HepG2 (cell line): Measurements from ENCODE around the gene NT5C1B. TPM values are rescaled to one million over a fixed set of nuclear protein-coding genes. Genes with fewer than 3 reads are reported as not detected.

Source experiments
- ATAC-seq: fragments of 200-7000 bp; cut with Tn5 transposase; 3 replicates; pipeline ENCODE4 v1.9.1; 2020; ENCODE audit warnings: mild to moderate bottlenecking, moderate library complexity
- BruUV-seq: library from RNA; stranded (reverse); fragments of 400-500 nt; replicated peaks from 2 replicates; lab custom pipeline; 2021; lab: Mats Ljungman, UMichigan
- CTCF ChIA-PET: fragments of 300-600 bp; formaldehyde crosslinking; extraction: SDS; loops from one replicate; lab custom pipeline; 2021; ENCODE audit warnings: low total read pairs, inconsistent platforms, low intra/inter-chr PET ratio; lab: Yijun Ruan, JAX
- POLR2A ChIA-PET: fragments of 350-600 bp; sonication (Branson Sonifier 250); formaldehyde crosslinking; loops from one replicate; lab custom pipeline; 2020; ENCODE audit warnings: antibody characterized with exemption, inconsistent platforms; lab: Yijun Ruan, JAX
- DNase-seq: peaks from one replicate; pipeline ENCODE4 v3.0.0-alpha.2; 2015; ENCODE audit warnings: low spot score
- FAIRE-seq: peaks from 3 replicates; lab custom pipeline; 2011; peaks lifted over from hg19 to GRCh38; lab: Jason Lieb, UNC
- H2AFZ ChIP-seq: one replicate; pipeline ENCODE4 v1.6.1; 2011; ENCODE audit warnings: low read length, inconsistent platforms
- H3K27ac ChIP-seq: fragments of 300-600 bp; 3 replicates; pipeline ENCODE4 v1.8.0; 2011; ENCODE audit warnings: mixed run types, mild to moderate bottlenecking, mixed read lengths, low read length, inconsistent platforms; ENCODE audit not compliant: insufficient read depth; ENCODE audit errors: extremely low read length
- H3K27me3 ChIP-seq, 2 experiments: fragments of 200-600 bp in 1 of 2; 2 replicates in 1 of 2; 3 replicates in 1 of 2; pipeline versions ENCODE4 v1.6.0 to v1.8.0; 2011; ENCODE audit warnings: low read length in 2 of 2, mild to moderate bottlenecking in 2 of 2, moderate library complexity in 2 of 2, inconsistent platforms in 1 of 2; ENCODE audit not compliant: insufficient read depth in 2 of 2, control insufficient read depth in 1 of 2
- H3K36me3 ChIP-seq, 2 experiments: fragments of 200-600 bp in 1 of 2; replicated peaks in 1 of 2; 2 replicates in 1 of 2; 3 replicates in 1 of 2; pipeline versions ENCODE4 v1.5.1 to v1.8.0; 2011; ENCODE audit warnings: low read length in 2 of 2, inconsistent platforms in 1 of 2; ENCODE audit not compliant: insufficient read depth in 2 of 2, control insufficient read depth in 1 of 2
- H3K4me1 ChIP-seq: 2 replicates; pipeline ENCODE4 v1.5.1; 2012; ENCODE audit warnings: low read length, inconsistent platforms; ENCODE audit not compliant: insufficient read depth
- H3K4me2 ChIP-seq: 2 replicates; pipeline ENCODE4 v1.6.0; 2011; ENCODE audit warnings: low read depth, low read length, inconsistent platforms
- H3K4me3 ChIP-seq, 3 experiments: fragments of 200-600 bp in 1 of 3; sonication (generic), shearing (Covaris generic) in 1 of 3; replicated peaks in 1 of 3; 2 replicates each; pipeline ENCODE4 v1.5.1; 2011 to 2016; ENCODE audit warnings: low read length in 3 of 3, inconsistent platforms in 2 of 3, low read depth in 2 of 3, mild to moderate bottlenecking in 2 of 3, control low read depth in 1 of 3, mixed read lengths in 1 of 3; ENCODE audit not compliant: insufficient read depth in 1 of 3
- H3K79me2 ChIP-seq: one replicate; pipeline ENCODE4 v1.6.1; 2011; ENCODE audit warnings: low read length, inconsistent platforms; ENCODE audit not compliant: insufficient read depth
- H3K9ac ChIP-seq: 2 replicates; pipeline ENCODE4 v1.6.0; 2011; ENCODE audit warnings: mild to moderate bottlenecking, low read depth, low read length, inconsistent platforms; ENCODE audit not compliant: insufficient read depth
- H3K9me3 ChIP-seq: 2 replicates; pipeline ENCODE4 v1.5.1; 2012; ENCODE audit warnings: mild to moderate bottlenecking, low read length
- H4K20me1 ChIP-seq: 2 replicates; pipeline ENCODE4 v1.6.0; 2011; ENCODE audit warnings: inconsistent platforms, mild to moderate bottlenecking, low read length, moderate library complexity; ENCODE audit not compliant: insufficient read depth
- HNRNPH1 ChIP-seq: fragments of 200-400 bp; formaldehyde crosslinking; optimal IDR thresholded peaks from 2 replicates; pipeline ENCODE3; 2017; ENCODE audit warnings: mild to moderate bottlenecking, low read depth, low read length
- KDM2A ChIP-seq: sonication (generic); formaldehyde crosslinking; IDR thresholded peaks from 2 replicates; pipeline ENCODE4 v1.4.0; 2020; ENCODE audit warnings: low read depth, missing genetic modification reagents, borderline replicate concordance
- KDM5A ChIP-seq: fragments of 200-600 bp; sonication (generic); IDR thresholded peaks from 2 replicates; pipeline ENCODE4 v1.7.0; 2018; ENCODE audit warnings: antibody characterized with exemption, mild to moderate bottlenecking, low read length, borderline replicate concordance
- KLF12 ChIP-seq: sonication (generic); formaldehyde crosslinking; IDR thresholded peaks from 2 replicates; pipeline ENCODE4 v1.4.0; 2020; ENCODE audit warnings: missing genetic modification reagents, borderline replicate concordance
- MEF2D ChIP-seq: sonication (generic); formaldehyde crosslinking; IDR thresholded peaks from 2 replicates; pipeline ENCODE4 v1.5.1; 2020; ENCODE audit warnings: mild to moderate bottlenecking, missing genetic modification reagents
- NFIC ChIP-seq: IDR thresholded peaks from 2 replicates; pipeline ENCODE4 v1.6.1; 2012; ENCODE audit warnings: mild to moderate bottlenecking, low read length, inconsistent platforms
- NFKB2 ChIP-seq: sonication (generic); formaldehyde crosslinking; IDR thresholded peaks from 2 replicates; pipeline ENCODE4 v1.4.0; 2020; ENCODE audit warnings: missing genetic modification reagents, borderline replicate concordance
- ZNF124 ChIP-seq: sonication (generic); formaldehyde crosslinking; IDR thresholded peaks from 2 replicates; pipeline ENCODE4 v1.4.0; 2020; ENCODE audit warnings: missing genetic modification reagents
- ZNF180 ChIP-seq: sonication (generic); formaldehyde crosslinking; IDR thresholded peaks from 2 replicates; pipeline ENCODE4 v1.4.0; 2020; ENCODE audit warnings: low read depth, missing genetic modification reagents, borderline replicate concordance
- ZNF282 ChIP-seq: fragments of 450-650 bp; IDR thresholded peaks from 2 replicates; pipeline ENCODE4 v1.6.1; 2018; ENCODE audit not compliant: partially characterized antibody
- ZNF615 ChIP-seq: sonication (generic); formaldehyde crosslinking; IDR thresholded peaks from 2 replicates; pipeline ENCODE4 v1.5.0; 2020; ENCODE audit warnings: mild to moderate bottlenecking, missing genetic modification reagents, borderline replicate concordance
- WGBS: methylation state at CpG from one replicate; pipeline ENCODE4 v1.1.6; 2017; ENCODE audit warnings: low lambda C conversion rate; 5-methylcytosine and 5-hydroxymethylcytosine counted together
- in situ Hi-C: cut with HindIII; loops from 2 replicates; pipeline ENCODE4 v1.10.0; 2017; ENCODE audit warnings: low pct_unique_long_range_greater_than_20kb; ENCODE audit not compliant: extremely low pct_ligation_motif_present
- intact Hi-C: fragments of 100-400 bp; cut with micrococcal nuclease; formaldehyde crosslinking; loops from one replicate; pipeline ENCODE4 v1.10.0; 2022; ENCODE audit not compliant: unreplicated experiment
- polyA plus RNA-seq, 8 experiments: library from polyadenylated mRNA; depleted of rRNA in 3 of 8; stranded (reverse) in 7 of 8; unstranded in 1 of 8; fragments of >200 nt; fragmentation: Illumina TruSeq in 4 of 8; extraction: Trizol in 4 of 8; gene quantifications; 2 replicates each; pipeline versions ENCODE4 v1.2.1 to v1.2.3, GENCODE V29; 2011 to 2016; ENCODE audit warnings: low read depth in 4 of 8, missing spikeins in 1 of 8, mixed read lengths in 1 of 8; ENCODE audit not compliant: insufficient read depth in 1 of 8
- total RNA-seq, 5 experiments: library from RNA; depleted of rRNA; stranded (reverse); fragments of >200 nt; fragmentation: Illumina TruSeq; extraction: Trizol; gene quantifications; 2 replicates each; pipeline ENCODE4 v1.2.3, GENCODE V29; 2016; ENCODE audit warnings: low read depth in 1 of 5
- TF ChIP-seq, protein P1 (sequence below), 2 experiments: sonication (generic) in 1 of 2; formaldehyde crosslinking in 1 of 2; IDR thresholded peaks; 2 replicates each; pipeline versions ENCODE4 v1.4.0 to v1.6.1; 2016 to 2020; ENCODE audit warnings: borderline replicate concordance in 1 of 2, low read depth in 1 of 2, mild to moderate bottlenecking in 1 of 2, missing genetic modification reagents in 1 of 2

NT5C1B gene
- total and polyA plus RNA-seq, 2 of the 13 experiments (the other 11 are each of a cell fraction or from before 2014, with no cell fraction given) = not detected

DNA sequence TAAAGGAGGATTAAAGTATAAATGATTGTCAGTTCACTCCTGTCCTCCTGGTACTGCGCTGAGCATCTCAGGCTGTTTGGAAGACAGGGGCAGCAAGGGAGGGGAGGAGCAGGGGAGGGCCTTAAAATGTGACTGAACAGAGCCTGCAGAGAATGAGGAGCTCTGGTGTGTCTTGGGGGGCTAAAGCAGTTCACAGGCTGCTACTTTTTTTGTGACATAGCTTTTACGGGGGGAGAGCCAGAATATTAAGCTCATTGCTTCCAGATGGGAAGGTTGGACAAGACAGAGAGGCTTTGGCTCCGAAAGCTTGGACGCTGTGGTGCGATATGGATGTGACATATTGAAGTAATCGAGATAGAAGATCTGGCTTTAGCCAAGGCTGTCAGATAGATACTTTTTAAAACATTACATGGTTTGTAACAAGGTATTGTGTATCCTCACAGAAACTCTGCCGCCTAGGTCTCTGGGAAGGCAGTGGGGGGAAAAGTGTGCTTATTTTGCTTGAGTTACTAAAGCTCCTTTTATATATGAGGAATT, 69.4 kb downstream of the NT5C1B start:
- DNase-seq (no peak), ATAC-seq (no peak), FAIRE-seq (no peak)
- H3K9ac ChIP-seq = no peak overlapping the region
- TF ChIP-seq ZNF615 (CRISPR knock-in tag) = no peak
- no peak for TF ChIP-seq KLF12 (CRISPR knock-in tag)
- no peak for TF ChIP-seq NFIC
- TF ChIP-seq ZNF282 = no peak
- no peak for TF ChIP-seq KDM2A
- no peak for TF ChIP-seq HNRNPH1
- TF ChIP-seq MEF2D (CRISPR knock-in tag) = no peak
- TF ChIP-seq, protein P1, sequence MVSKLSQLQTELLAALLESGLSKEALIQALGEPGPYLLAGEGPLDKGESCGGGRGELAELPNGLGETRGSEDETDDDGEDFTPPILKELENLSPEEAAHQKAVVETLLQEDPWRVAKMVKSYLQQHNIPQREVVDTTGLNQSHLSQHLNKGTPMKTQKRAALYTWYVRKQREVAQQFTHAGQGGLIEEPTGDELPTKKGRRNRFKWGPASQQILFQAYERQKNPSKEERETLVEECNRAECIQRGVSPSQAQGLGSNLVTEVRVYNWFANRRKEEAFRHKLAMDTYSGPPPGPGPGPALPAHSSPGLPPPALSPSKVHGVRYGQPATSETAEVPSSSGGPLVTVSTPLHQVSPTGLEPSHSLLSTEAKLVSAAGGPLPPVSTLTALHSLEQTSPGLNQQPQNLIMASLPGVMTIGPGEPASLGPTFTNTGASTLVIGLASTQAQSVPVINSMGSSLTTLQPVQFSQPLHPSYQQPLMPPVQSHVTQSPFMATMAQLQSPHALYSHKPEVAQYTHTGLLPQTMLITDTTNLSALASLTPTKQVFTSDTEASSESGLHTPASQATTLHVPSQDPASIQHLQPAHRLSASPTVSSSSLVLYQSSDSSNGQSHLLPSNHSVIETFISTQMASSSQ (IDR thresholded peaks at IDR 0.05; ENCODE audit: low read depth) = no peak
- TF ChIP-seq, protein P1 (CRISPR knock-in tag; IDR thresholded peaks at IDR 0.05; ENCODE audit: borderline replicate concordance) = no peak
- TF ChIP-seq NFKB2 (CRISPR knock-in tag) = no peak
- TF ChIP-seq KDM5A = no peak
- no peak for TF ChIP-seq ZNF180
- no peak for TF ChIP-seq ZNF124 (CRISPR knock-in tag)
- no peaks in the 10 kb centered on the region for H3K9me3 ChIP-seq
- H2AFZ ChIP-seq = no peak overlapping the region
- ChIA-PET POLR2A (no interaction called here), CTCF (interaction anchor here (2.0 to 2.2 kb wide), 2 partner anchors 843 to 1343 kb away, joined by 14 to 20 read pairs; no protein-coding TSS in a partner anchor)
- H3K27me3 ChIP-seq = peaks cover 0 to 11% of the 10 kb centered on the region in 2 experiments; a peak in 4 of 5 replicates
- 21% methylated on average over 7 of the region's 7 CpGs for WGBS
- no peaks in the 10 kb centered on the region for H3K36me3 ChIP-seq
- no peak overlapping the region for H3K4me3 ChIP-seq
- H3K79me2 ChIP-seq = no peaks in the 10 kb centered on the region
- BruUV-seq = no TSS peak
- no peak overlapping the region for H3K4me2 ChIP-seq
- intact Hi-C loops (loop anchor here (1.0 to 10.0 kb wide), 8 partner anchors 222 to 1343 kb away; no protein-coding TSS in a partner anchor), in situ Hi-C loops (loop anchor here (5.0 kb wide), 3 partner anchors 227 to 1342 kb away; no protein-coding TSS in a partner anchor)
- H3K4me1 ChIP-seq = no peaks in the 10 kb centered on the region
- no peak overlapping the region for H3K27ac ChIP-seq
- H4K20me1 ChIP-seq = no peaks in the 10 kb centered on the region
